GM18519 (cell line): ENCODE data around the gene ZNF76.

ENCODE experiments used
- ATAC-seq: cut with Tn5 transposase; IDR thresholded peaks from one replicate; pipeline ENCODE4 v1.9.1; 2021; ENCODE audit warnings: mild to moderate bottlenecking, moderate library complexity; ENCODE audit not compliant: unreplicated experiment, low FRiP score

Gene ZNF76

DNA sequence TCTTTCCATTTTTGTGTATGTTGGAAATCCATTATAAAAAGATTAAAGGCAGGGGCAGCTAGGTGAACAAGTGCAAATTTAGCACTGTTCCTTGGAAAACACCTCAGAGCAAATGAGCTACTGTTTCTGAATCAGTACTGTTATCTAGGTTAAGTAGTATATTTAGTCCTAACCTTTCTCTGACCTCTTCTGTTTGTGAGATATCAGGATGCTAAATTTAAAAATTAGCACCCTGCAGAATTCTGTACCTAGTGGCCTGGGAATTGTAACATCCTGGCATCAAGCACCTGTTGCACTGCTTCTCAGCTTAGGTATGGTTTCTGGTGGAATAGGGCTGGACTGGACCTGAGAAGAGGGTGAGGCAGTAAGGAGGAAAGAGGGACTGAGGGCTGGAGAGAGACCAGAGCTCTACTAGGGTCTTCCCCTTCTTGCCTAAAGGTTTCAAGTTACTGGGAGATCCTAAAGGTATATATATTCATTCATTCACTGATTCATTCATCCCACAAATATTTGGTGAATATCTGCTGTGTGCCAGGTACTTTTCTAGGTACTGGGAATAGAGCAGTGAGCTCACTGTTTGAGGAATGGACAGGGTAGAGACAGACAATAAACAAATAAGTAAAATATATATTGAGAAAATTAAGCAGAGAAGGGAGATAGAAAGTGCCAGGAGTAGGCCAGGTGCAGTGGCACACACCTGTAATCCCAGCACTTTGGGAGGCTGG is 5.2 kb downstream of the ZNF76 start:
- ATAC-seq: no peak

GRCh38 chr6:35265523-35265922 is 6.0 kb downstream of the ZNF76 start:
- ATAC-seq: no peak

DNA sequence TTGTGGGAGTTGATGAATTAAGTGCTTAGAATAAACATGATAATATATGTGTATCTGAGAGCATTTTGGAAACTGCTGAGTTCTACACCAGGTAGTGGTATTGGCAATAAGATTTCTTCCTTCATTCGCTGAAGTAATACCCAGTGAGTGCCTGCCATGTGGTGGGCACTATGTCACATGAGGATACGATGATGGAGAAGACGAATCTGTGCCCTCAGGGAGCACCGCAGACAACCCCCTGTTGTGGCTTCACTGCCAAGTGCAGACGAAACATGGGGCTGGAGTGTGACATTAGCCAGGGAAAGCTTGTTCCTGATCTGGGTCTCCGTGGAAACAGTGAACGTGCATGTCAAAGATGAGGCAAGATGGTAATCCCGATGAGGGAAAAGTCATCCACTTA is 7.9 kb downstream of the ZNF76 start:
- ATAC-seq: no peak

DNA sequence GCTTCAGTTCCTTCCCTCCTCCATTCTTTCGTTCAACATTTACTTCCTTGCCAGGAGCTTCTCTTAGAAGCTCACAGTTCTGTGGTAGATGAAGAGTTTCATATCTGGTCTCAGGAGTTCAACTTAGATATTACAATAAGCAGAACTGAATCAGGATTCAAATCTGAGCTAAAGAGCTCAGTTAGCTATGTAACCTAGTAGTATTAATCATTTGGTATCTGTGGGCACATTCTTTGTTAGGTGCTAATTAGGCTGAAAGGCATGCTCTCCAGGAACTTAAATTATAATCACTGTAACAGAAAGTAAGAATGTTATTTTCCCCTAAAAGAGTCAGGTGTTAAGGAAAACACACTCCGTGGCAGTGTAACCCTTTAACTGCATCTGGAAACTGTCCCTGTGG is 8.4 kb downstream of the ZNF76 start:
- ATAC-seq: no peak

DNA sequence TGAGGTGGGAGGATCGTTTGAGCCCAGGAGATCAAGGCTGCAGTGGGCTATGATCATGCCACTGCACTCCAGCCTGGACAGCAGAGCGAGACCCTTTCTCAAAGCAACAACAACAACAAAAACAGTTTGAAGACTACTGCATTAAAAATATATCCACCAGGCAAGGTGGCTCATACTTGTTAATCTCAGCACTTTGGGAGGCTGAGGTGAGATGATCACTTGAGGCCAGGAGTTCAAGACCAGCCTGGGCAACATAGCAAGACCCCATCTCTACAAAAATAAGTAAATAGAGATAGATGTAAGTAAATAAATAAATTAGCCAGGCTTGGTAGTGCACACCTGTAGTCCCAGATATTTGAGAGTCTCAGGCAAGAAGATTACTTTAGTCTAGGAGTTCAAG is 12.5 kb downstream of the ZNF76 start:
- ATAC-seq: no peak

GRCh38 chr6:35273822-35274559 is 14.5 kb downstream of the ZNF76 start:
- no peak for ATAC-seq

GRCh38 chr6:35275744-35276260 is 16.3 kb downstream of the ZNF76 start:
- no peak for ATAC-seq

- ATAC-seq: no peak
These were observed 19.2 kb downstream of the ZNF76 start for GRCh38 chr6:35278708-35279107.

GRCh38 chr6:35280903-35281302 is 21.4 kb downstream of the ZNF76 start:
- no peak for ATAC-seq

DNA sequence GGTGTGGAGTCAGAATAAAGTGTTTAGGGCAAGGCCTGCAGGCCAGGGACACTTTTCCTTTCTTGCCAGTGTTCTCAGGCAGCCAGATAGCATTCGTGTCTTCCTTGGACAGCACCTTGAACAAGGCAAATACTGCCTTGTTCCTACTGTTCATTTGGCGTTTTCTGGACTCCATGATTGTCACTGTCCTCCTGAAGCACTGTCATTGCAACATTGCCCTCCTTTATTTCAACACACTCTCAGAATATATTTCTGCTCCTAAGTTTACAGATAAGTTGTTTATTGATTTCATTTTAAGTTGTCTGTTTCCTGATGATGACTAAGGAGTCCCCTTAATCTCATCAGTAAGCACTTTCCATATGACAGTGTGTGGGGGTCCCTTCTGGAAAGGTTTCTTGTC is 22.9 kb downstream of the ZNF76 start:
- no peak for ATAC-seq

DNA sequence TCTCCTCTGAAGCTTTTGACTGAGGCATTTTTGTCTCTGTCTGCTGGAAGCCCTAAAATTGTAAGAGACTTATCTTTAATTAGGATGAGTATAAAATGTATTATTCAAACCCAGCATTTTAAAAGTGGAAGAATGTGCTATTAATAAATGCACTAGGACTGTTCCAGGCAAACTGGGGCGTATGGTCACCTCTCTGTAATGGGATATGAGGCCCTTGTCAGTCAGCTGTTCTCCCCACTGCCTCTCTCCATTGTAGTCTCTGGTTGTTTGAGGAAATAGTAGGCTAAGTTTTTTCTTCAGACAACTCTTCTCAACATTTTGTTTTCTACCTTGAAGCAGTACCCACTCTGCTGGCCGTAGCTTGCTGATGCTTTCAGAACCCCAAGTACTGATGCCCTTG is 23.8 kb downstream of the ZNF76 start:
- ATAC-seq: no peak

GRCh38 chr6:35287671-35288396 is 28.3 kb downstream of the ZNF76 start:
- no peak for ATAC-seq

DNA sequence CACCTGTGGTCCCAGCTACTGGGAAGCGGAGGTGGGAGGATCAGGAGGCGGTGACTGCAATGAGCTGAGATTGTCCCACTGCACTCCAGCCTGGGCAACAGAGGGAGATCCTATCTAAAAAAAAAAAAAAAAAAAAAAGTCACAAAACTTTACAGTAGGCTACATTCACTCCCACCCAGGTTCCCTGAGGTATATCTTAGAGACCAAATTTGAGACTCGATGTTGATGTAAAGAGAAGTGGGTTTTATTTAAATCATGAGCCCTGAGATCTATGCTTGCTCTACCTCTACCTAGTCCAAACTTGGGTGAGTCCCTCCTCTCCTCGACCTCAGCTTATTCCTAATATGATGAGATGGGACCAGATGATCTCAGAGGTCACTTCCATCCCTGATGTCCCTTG is 29.3 kb downstream of the ZNF76 start:
- no peak for ATAC-seq

- ATAC-seq: no peak
These were observed 32.0 kb downstream of the ZNF76 start for GRCh38 chr6:35291491-35291890.

GRCh38 chr6:35292494-35292893 is 33.0 kb downstream of the ZNF76 start:
- ATAC-seq: no peak

DNA sequence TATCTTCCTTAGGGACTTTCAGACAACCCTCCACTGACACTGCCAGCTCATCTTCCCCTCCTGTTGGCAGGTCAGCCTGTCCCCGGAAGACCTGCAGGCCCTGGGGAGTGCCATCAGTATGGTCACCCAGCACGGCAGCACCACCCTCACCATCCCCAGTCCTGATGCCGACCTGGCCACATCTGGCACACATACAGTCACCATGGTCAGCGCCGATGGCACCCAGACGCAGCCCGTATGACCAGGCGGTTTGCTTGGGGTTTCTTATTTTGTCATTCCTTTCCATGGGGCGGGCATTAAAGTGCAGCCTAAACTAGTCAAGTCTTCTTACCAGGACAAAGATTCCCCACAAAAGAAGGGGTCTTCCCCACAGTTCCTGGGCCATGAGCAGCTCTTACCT is 34.1 kb downstream of the ZNF76 start:
- no peak for ATAC-seq

- ATAC-seq: no peak
These were observed 34.9 kb downstream of the ZNF76 start for GRCh38 chr6:35294308-35294945.

- no peak for ATAC-seq
These were observed 35.5 kb downstream of the ZNF76 start for GRCh38 chr6:35295036-35295435.

- ATAC-seq: no peak
These were observed 36.2 kb downstream of the ZNF76 start for GRCh38 chr6:35295521-35296315.
